ENCODE data around the gene PYHIN1. TPM values are rescaled to one million over a fixed set of nuclear protein-coding genes. Genes with fewer than 3 reads are reported as not detected.

PYHIN1 gene
- polyA plus RNA-seq, 1 experiment, result not detected

DNA sequence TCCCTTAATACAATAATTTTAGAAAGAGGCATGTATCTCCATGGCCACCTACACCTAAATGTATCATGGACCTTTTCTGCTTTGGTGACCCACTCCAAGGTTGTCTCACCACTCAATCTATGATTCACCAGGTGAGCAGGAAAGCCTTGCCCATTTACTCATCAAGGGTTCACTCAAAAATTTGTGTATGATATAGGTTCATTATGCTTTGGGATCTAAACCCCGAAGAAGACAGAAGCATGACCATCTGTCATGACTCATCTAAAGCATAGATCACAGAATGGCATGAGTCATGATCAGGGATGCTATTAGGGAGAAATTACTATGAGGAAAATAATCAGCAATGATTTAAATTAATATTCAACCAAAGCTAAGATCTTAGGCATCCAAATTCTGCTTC lies 38.5 kb downstream of the PYHIN1 start:
- Histone ChIP-seq H3K27ac (ENCODE audit: low read depth, low read length) (no peak overlapping the region), H3K9me3 (ENCODE audit: control insufficient read depth, insufficient read depth, low read length) (no peaks in the 10 kb centered on the region), H3K4me3 (ENCODE audit: low read depth, low read length) (no peak overlapping the region), H3K27me3 (ENCODE audit: control insufficient read depth, insufficient read depth, low read length) (no peaks in the 10 kb centered on the region)
- no peak for TF ChIP-seq CTCF (IDR thresholded peaks at IDR 0.05; ENCODE audit: low read depth, low read length)
- no peak for DNase-seq (ENCODE audit: low read depth, low spot score)
- CTCF ChIA-PET, result no interaction called here
- POLR2A ChIA-PET, result no interaction called here

DNA sequence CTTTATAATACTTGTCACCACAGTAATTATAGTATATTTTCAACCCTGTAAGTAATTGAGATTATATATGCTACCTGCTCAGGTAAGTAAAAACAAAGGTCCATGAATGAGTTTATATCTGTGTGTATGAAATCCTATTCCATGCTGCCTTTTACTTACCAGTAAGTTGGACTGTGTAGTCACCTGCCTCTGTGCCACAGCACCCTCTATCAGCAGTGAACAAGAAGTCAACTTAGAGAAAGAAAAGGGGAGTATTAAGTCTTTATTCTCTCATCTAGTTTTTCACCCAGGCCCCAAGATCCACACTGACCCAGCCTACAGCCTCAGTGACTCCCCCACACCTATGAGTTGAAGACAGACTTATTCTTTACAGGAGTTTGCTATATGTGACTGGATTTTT lies 41.5 kb downstream of the PYHIN1 start:
- DNase-seq (ENCODE audit: low read depth, low spot score), result no peak
- no peak overlapping the region for H3K27ac ChIP-seq (ENCODE audit: low read depth, low read length)
- POLR2A ChIA-PET, result no interaction called here

GRCh38 chr1:158976219-158976618 lies 44.9 kb downstream of the PYHIN1 start:
- Histone ChIP-seq H3K27ac (ENCODE audit: low read depth, low read length) (no peak overlapping the region), H3K4me3 (ENCODE audit: low read depth, low read length) (no peak overlapping the region), H3K9me3 (ENCODE audit: control insufficient read depth, insufficient read depth, low read length) (no peaks in the 10 kb centered on the region), H3K27me3 (ENCODE audit: control insufficient read depth, insufficient read depth, low read length) (no peaks in the 10 kb centered on the region)
- ChIA-PET CTCF (interaction anchor here (0.7 to 1.9 kb wide), 3 partner anchors 10 to 222 kb away, joined by 3 to 4 read pairs (median 3); no protein-coding TSS in a partner anchor), POLR2A (no interaction called here)
- DNase-seq (ENCODE audit: low read depth, low spot score), result no peak
- TF ChIP-seq CTCF (IDR thresholded peaks at IDR 0.05; ENCODE audit: low read depth, low read length), result no peak

More for the DNA sequence above, 41.5 kb downstream of the PYHIN1 start:
- no peak for TF ChIP-seq CTCF (IDR thresholded peaks at IDR 0.05; ENCODE audit: low read depth, low read length)
- CTCF ChIA-PET, result interaction anchor here (0.7 kb wide), 1 partner anchor 109 kb away, joined by 3 read pairs; no protein-coding TSS in a partner anchor
- H3K27me3 ChIP-seq (ENCODE audit: control insufficient read depth, insufficient read depth, low read length), result no peaks in the 10 kb centered on the region
- no peaks in the 10 kb centered on the region for H3K9me3 ChIP-seq (ENCODE audit: control insufficient read depth, insufficient read depth, low read length)
- H3K4me3 ChIP-seq (ENCODE audit: low read depth, low read length), result no peak overlapping the region

GRCh38 chr1:158978730-158979129 lies 47.4 kb downstream of the PYHIN1 start:
- Histone ChIP-seq H3K4me3 (ENCODE audit: low read depth, low read length) (no peak overlapping the region), H3K27ac (ENCODE audit: low read depth, low read length) (no peak overlapping the region), H3K27me3 (ENCODE audit: control insufficient read depth, insufficient read depth, low read length) (no peaks in the 10 kb centered on the region), H3K9me3 (ENCODE audit: control insufficient read depth, insufficient read depth, low read length) (no peaks in the 10 kb centered on the region)
- TF ChIP-seq CTCF (IDR thresholded peaks at IDR 0.05; ENCODE audit: low read depth, low read length), result no peak
- ChIA-PET CTCF (no interaction called here), POLR2A (no interaction called here)
- no peak for DNase-seq (ENCODE audit: low read depth, low spot score)

DNA sequence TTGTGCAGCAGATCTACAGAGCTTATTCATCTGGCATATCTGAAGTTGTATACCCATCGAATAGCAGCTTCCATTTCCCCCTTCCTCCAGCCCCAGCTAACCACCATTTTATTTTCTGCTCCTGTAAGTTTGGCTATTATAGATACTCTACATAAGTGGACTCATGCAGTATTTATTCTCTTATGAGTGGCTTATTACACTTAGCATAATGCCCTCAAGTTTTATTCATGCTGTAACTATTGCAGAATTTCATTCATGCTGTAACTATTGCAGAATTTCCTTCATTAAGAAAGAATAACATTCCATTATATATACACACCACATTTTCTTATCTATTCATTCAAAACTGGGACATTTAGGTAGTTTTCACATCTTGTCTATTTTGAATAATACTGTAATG lies 47.9 kb downstream of the PYHIN1 start:
- DNase-seq (ENCODE audit: low read depth, low spot score), result no peak
- TF ChIP-seq CTCF (IDR thresholded peaks at IDR 0.05; ENCODE audit: low read depth, low read length), result no peak
- Histone ChIP-seq H3K27me3 (ENCODE audit: control insufficient read depth, insufficient read depth, low read length) (no peaks in the 10 kb centered on the region), H3K27ac (ENCODE audit: low read depth, low read length) (no peak overlapping the region), H3K9me3 (ENCODE audit: control insufficient read depth, insufficient read depth, low read length) (no peaks in the 10 kb centered on the region), H3K4me3 (ENCODE audit: low read depth, low read length) (no peak overlapping the region)
- ChIA-PET CTCF (no interaction called here), POLR2A (no interaction called here)

Measured in AG04450 (cell line).